GM19043 (cell line): ENCODE results near the gene COL4A2.
A peak's percentile ranks its signal among the peaks of the same experiment; 100 is the strongest.

Experiments
- ATAC-seq: cut with Tn5 transposase; IDR thresholded peaks from one replicate; pipeline ENCODE4 v1.9.1; 2021; ENCODE audit warnings: low read depth; ENCODE audit not compliant: unreplicated experiment

The COL4A2 gene

GRCh38 chr13:110336681-110337080 lies 29.6 kb downstream of the COL4A2 start:
- ATAC-seq = no peak

DNA sequence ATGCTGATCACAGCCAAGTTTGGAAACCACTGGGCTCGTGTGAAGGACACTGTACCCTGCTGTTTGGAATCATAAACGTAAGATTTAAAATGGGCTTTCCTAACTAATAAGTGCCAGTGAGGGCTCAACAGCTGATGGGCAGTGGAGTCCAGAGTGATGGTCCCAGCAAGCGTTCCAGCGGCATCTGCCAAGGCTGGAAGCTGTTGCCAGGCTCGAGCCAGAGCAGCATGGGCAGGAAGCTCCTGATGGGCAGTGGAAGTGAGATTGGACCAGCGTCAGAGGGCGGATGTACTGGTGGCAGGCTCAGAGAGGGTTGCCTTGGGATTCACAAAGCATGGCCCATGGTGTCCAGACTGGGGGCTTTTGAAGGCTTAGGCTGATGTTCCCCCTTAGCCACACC lies 30.2 kb downstream of the COL4A2 start:
- no peak for ATAC-seq

GRCh38 chr13:110338441-110339101 lies 31.5 kb downstream of the COL4A2 start:
- no peak for ATAC-seq

GRCh38 chr13:110339263-110339662 lies 32.2 kb downstream of the COL4A2 start:
- ATAC-seq = no peak

DNA sequence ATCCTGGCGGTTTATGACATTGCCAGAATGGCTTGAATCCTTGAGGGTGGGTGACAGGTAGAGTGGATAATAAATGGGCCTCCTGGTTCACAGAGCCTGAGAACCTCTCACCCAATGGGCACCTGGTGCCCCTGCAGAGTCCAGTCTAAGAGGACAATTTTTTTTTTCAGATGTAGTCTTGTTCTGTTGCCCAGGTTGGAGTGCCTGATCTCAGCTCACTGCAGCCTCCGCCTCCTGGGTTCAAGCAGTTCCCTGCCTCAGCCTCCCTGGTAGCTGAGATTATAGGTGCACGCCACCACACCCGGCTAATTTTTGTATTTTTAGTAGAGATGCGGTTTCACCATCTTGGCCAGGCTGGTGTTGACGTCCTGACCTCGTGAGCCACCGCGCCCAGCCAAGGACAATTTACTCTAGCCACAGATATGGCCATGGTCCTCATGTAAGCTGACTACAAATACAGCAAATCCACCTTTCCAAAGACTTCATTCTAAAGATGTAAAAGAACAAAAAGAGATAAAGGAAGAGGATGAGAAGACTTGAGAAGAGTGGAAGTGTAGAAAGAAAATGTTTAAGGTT lies 33.0 kb downstream of the COL4A2 start:
- ATAC-seq = no peak

DNA sequence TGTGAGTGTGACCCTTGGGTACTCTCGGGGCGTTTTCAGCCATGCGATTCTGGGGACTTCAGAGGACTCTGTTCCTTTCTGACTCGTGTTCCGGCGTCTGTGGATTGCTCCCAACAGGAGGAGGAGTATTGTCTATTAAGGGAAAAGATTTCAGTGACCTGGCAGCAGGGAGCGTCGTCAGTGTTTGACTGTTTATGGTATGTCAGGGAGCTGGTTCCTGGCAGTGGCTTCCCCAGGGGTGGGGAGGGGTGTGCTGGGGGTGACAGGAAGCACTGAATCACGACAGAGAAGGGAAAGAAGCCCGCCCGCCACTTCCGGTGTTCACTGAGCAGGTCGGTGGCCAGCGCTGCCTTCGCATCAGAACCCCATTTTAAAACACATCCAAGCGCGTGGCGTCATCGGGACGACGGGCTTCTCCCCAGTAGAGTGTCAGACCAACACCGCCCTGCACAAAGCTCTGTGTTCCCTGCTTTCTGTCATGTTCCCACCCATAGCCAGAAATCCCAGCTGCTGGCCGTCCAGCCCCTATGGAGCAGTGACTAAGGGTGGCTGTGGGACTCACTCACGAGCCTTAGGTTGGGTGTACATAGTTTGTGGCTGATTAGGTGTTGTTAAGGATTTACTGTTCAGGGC lies 33.8 kb downstream of the COL4A2 start:
- peak; percentile 41 for ATAC-seq

- peak; percentile 76 for ATAC-seq
Measured at GRCh38 chr13:110341445-110342244, 34.6 kb downstream of the COL4A2 start.

DNA sequence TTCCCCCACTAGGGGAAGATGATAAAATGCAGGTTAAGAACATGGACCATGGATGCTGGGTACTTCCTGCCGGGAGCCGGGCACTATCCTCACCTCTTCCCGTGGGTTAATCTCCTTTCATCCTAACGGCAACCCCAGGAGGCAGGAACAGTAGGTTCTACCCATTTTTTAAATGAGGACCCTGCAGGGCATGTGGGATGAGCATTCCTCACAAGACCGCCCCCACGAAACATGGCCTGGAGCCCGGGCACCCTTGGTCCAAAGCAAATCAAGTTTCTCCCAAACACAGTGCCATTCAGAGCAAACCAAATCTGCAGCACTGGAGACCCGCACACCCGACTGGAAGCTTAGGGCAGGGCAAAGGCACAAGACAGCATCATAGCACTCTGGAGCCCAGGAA lies 35.4 kb downstream of the COL4A2 start:
- ATAC-seq = no peak

GRCh38 chr13:110343241-110343865 lies 36.3 kb downstream of the COL4A2 start:
- no peak for ATAC-seq

- ATAC-seq = no peak
Measured at GRCh38 chr13:110344320-110344719, 37.2 kb downstream of the COL4A2 start.

GRCh38 chr13:110345266-110345665 lies 38.2 kb downstream of the COL4A2 start:
- ATAC-seq = no peak

DNA sequence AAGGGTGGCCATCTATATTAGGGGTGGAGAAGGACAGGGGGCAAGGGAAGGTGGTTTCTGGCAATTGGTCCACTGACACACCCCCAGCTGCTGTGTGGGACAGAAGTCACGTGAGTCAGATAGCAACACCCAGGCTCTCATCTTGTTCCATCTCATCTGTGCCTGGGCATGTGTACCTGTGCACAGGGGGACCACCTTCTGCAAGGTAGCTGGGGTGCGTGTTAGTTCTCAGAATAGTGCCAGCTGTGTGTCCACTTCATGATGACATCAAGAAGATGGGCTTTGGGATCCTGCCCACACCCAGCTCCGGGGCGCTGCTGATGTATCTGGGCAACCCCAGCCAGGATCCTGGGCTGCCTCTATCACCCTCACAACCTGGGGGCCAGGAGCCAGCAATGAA lies 38.6 kb downstream of the COL4A2 start:
- no peak for ATAC-seq

DNA sequence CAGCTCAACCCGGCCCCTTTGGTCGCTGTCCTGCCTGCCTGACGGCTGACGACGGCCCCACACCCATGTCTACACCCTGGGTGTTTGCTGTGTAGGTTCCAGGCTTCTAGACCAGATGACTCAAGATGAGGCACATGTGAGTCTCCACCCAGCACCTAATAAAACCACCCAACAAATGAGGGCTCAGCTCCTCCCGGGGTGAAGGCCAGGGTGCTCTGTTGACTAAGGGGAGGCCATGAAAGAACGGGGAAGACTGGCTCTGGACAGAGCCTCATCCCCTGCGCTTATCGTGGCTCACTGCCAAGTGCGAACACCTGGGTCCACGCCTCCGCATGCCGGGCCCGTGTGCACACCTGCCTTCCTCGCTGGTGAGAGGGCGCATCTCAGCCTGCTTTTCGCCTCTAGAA lies 39.6 kb downstream of the COL4A2 start:
- ATAC-seq = no peak

GRCh38 chr13:110347088-110347487 lies 40.0 kb downstream of the COL4A2 start:
- no peak for ATAC-seq

GRCh38 chr13:110347535-110348308 lies 40.6 kb downstream of the COL4A2 start:
- no peak for ATAC-seq

- no peak for ATAC-seq
Measured at GRCh38 chr13:110348309-110349105, 41.4 kb downstream of the COL4A2 start.

- no peak for ATAC-seq
Measured at GRCh38 chr13:110349239-110349638, 42.2 kb downstream of the COL4A2 start.

DNA sequence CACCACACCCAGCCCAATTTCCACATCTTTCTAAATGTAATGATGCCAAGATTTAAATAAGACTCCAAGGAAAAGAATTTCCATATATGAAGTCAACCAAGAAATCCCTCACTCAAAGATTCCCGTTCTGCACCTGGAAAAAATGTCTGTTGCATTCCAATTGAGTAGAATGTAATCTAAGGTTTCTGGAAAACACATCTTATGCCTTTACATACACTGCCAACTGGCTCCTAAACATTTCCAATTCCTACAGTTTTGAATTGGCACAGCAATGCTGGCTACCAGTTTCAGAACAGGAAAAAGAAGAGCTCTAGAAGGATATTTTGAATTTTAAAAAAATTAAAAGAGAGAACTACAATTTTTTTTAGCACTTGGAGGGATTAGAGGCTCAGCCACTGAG lies 43.0 kb downstream of the COL4A2 start:
- no peak for ATAC-seq

DNA sequence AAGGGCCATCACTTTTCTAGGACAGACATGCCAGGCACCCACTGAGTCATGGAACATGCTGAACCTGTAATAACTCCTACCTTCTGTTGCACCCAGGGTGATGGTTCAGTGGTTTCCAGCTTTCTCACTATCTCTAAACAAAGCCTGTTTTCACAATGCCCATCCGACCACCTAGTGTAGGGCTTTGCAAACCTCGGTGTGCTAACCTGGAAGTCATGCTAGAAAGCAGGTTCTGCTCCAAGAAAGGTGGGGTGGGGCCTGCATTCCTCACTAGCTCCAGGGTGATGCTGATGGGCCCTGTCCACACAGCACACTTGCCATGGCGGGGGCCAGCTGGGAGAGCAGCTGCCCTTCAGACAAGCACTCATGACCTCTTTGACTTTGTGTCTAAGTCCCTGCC lies 43.4 kb downstream of the COL4A2 start:
- ATAC-seq = no peak
